Immature natural killer cell (primary cell): ENCODE measurements around the gene PNMA3. TPM values are rescaled to one million over a fixed set of nuclear protein-coding genes. Genes with fewer than 3 reads are reported as not detected.
"Not testable (repeated sequence)": the region's sequence is repeated elsewhere in the genome, so short reads cannot be mapped to it uniquely, and the experiment has no call there.

Experiments used
- DNase-seq, 3 donors: peaks; one replicate each; pipeline ENCODE4 v3.0.0; 2022; ENCODE audit warnings: mixed read lengths in 1 of 3
- H3K27ac Mint-ChIP-seq, 6 donors: one replicate each; pipeline ENCODE4 v1.8.0; 2020; ENCODE audit warnings: mixed read lengths in 6 of 6, mild to moderate bottlenecking in 5 of 6, inconsistent platforms in 4 of 6, moderate library complexity in 3 of 6
- H3K27me3 Mint-ChIP-seq, 3 donors: one replicate each; pipeline ENCODE4 v1.8.0; 2020 to 2021; ENCODE audit warnings: low read depth in 3 of 3, mild to moderate bottlenecking in 3 of 3, mixed read lengths in 3 of 3, moderate library complexity in 3 of 3, inconsistent platforms in 1 of 3
- H3K36me3 Mint-ChIP-seq, 3 donors: one replicate each; pipeline ENCODE4 v1.8.0; 2020; ENCODE audit warnings: mixed read lengths in 3 of 3, inconsistent platforms in 2 of 3, mild to moderate bottlenecking in 2 of 3
- H3K4me1 Mint-ChIP-seq, 2 donors: one replicate each; pipeline ENCODE4 v1.8.0; 2020; ENCODE audit warnings: inconsistent platforms in 2 of 2, mild to moderate bottlenecking in 2 of 2, mixed read lengths in 2 of 2, moderate library complexity in 1 of 2
- H3K4me3 Mint-ChIP-seq, 5 donors: one replicate each; pipeline ENCODE4 v1.8.0; 2020; ENCODE audit warnings: mild to moderate bottlenecking in 5 of 5, mixed read lengths in 5 of 5, inconsistent platforms in 3 of 5, moderate library complexity in 3 of 5
- H3K9me3 Mint-ChIP-seq, 6 donors: one replicate each; pipeline ENCODE4 v1.8.0; 2020; ENCODE audit warnings: mild to moderate bottlenecking in 6 of 6, mixed read lengths in 6 of 6, inconsistent platforms in 4 of 6, moderate library complexity in 3 of 6
- polyA plus RNA-seq, 3 donors: library from polyadenylated mRNA; unstranded; fragments of 300-500 nt; fragmentation: Illumina TruSeq; gene quantifications; one replicate each; pipeline ENCODE4 v1.2.3, GENCODE V29; 2021

PNMA3 gene
- polyA plus RNA-seq, 3 donors from 2014 or later, result 0.13 TPM; not detected in 2

DNA sequence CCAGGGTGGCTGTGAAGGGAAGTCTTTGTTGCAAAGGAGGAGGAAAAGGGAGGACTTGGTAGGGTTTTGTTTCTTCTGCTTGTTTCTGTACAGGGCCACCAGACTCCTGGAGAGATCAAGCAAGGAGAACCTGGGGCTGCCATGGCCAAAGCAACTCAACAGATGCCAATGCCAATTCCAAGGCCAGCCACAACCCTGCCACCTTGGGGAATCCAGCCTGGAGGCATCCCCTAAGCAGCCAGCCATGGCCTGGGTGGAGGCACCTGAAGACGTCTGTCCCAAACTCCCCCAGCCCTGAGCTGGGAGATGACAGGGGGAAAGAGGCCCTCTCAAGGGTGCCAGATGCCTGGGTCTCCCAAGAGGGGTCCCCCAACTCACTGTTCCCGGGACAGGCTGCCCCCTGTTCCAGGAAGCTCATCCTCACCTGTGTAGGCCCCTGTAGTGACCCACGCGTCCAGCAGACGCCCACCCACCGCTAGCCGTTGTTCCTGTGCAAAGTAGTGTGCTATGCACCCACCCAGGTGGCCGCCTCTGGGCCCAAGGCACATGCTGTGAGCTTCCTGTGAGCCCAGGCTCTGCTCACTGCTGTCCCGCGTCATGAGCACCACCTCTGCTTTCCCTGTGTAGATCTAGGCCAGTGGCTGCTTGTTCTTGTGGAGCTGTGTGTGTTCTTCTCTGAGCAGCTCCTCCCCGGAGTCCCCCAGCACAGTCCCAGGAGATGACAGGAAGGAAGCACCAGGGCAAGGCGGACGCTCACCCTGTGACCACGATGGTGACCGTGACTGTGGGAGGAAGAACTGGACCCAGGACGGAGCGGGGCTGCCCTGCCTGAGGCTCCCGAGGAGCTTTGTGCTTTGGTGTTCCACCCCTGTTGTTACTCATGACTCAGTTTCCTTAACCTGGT, 3.2 kb downstream of the PNMA3 start:
- no peaks in the 10 kb centered on the region for H3K4me1 Mint-ChIP-seq
- no peak overlapping the region for H3K4me3 Mint-ChIP-seq
- no peaks in the 10 kb centered on the region for H3K36me3 Mint-ChIP-seq
- H3K27ac Mint-ChIP-seq, result no peak overlapping the region
- no peaks in the 10 kb centered on the region for H3K9me3 Mint-ChIP-seq
- peaks cover 0 to 3% (median 3%) of the 10 kb centered on the region in 3 donors for H3K27me3 Mint-ChIP-seq
- DNase-seq, result no peak

DNA sequence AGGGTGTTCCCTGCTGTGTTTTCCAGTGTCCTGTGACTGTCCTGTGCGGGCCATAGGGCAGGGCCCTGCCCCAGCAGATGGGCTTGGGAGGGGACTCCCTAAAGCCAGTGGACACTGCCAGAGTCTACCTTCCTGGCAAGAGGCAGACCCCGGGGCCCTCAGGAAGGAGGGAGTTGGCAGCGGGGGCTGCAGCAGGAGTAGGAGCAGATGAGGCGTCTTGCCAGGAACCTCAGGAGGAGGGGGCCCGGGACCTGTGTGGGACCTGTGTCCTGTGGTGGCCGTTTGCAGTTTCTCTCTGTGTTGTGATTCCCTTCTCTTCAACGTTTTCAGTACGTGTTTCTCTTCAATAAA, 3.8 kb downstream of the PNMA3 start:
- Mint-ChIP-seq H3K4me3 (no peak overlapping the region), H3K27me3 (peaks cover 0 to 3% (median 2%) of the 10 kb centered on the region in 3 donors), H3K36me3 (no peaks in the 10 kb centered on the region), H3K9me3 (no peaks in the 10 kb centered on the region), H3K27ac (no peak overlapping the region), H3K4me1 (no peaks in the 10 kb centered on the region)
- no peak for DNase-seq

DNA sequence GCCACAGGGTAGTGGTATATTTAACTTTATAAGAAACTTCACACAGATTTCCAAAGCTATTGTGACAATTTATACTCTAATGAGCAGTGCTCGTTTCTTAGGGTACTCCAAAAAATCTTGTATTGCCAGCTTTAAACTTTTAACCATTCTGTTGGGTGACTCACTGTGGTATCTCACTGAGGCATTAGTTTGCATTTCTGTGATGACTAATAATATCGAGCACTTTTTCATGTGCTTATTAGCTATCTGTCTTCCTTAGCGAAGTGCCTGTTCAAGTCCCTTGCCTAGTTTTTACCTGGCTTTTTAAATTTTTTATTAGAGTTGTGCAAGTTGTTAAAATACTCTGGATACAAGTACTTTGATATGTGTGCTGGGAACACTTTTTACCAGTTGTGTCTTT, 5.5 kb downstream of the PNMA3 start:
- Mint-ChIP-seq H3K9me3 (no peaks in the 10 kb centered on the region), H3K36me3 (no peaks in the 10 kb centered on the region), H3K27me3 (peaks cover 0 to 2% (median 0%) of the 10 kb centered on the region in 3 donors), H3K4me3 (no peak overlapping the region), H3K4me1 (no peaks in the 10 kb centered on the region), H3K27ac (no peak overlapping the region)
- DNase-seq, result no peak

DNA sequence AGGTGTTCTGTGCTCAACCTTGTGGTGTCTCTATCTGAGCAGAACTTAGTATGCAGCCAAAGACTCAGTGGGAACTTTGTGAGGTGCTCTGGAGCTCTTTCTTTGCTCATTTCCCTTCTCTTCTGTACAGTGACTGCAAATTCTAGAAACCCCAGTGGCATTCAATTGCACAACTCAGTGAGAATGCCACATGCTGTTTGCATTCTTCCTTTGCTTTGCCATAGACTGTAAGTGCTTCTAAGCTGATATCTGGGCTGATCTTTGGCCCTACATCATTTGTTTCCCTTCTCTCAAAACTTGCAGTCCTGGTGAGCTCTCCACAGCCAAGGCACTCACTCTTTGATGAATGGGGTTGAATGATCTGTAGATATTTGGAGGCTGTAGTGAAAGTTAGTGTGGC, 7.0 kb downstream of the PNMA3 start:
- no peaks in the 10 kb centered on the region for H3K4me1 Mint-ChIP-seq
- no peaks in the 10 kb centered on the region for H3K9me3 Mint-ChIP-seq
- H3K4me3 Mint-ChIP-seq, result no peak overlapping the region
- H3K27ac Mint-ChIP-seq, result no peak overlapping the region
- H3K27me3 Mint-ChIP-seq, result peaks cover 0 to 2% (median 0%) of the 10 kb centered on the region in 3 donors
- no peaks in the 10 kb centered on the region for H3K36me3 Mint-ChIP-seq
- DNase-seq, result no peak

DNA sequence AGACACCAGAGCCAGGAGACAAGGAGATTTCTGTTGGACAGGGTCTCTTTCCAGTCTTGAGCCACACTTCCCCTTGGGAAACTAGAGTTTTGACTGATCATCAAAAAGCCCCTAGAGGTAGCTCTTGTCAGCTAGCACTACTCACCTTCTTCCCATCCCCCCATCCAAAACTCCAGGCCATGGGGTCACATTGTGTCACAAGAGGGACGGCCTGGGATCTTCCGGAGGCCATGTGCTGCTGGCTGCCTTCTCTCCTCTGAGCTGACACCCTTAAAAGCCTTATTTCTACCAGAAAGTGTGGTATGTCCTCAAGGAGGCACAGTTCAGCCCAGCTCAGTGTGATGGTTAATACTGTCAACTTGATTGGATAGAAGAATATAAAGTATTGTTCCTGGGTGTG, 7.8 kb downstream of the PNMA3 start:
- Mint-ChIP-seq H3K9me3 (no peaks in the 10 kb centered on the region), H3K36me3 (no peaks in the 10 kb centered on the region), H3K27ac (no peak overlapping the region), H3K4me1 (no peaks in the 10 kb centered on the region), H3K27me3 (peaks cover 0 to 2% (median 0%) of the 10 kb centered on the region in 3 donors), H3K4me3 (no peak overlapping the region)
- DNase-seq, result no peak

DNA sequence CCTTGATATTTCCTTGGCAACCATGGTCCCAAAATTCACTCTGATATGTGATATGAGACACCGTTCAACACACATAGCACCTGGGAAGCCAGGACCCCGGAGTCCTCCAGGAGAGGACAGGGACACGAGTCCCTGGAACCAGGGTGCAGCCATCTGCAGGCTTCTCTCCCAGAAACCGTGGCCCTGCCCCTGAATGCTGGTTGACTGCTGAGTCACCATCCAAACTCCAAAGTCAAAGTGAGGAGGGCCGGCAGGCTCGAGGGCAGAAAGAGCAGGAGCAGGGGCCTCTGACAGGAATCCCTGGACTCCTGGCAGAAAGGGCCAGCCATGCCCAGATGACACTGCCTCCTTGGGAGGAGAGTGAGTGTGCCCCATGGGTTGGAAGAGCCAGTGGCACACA, 9.1 kb downstream of the PNMA3 start:
- no peaks in the 10 kb centered on the region for H3K9me3 Mint-ChIP-seq
- H3K4me3 Mint-ChIP-seq, result no peak overlapping the region
- H3K36me3 Mint-ChIP-seq, result no peaks in the 10 kb centered on the region
- H3K4me1 Mint-ChIP-seq, result no peaks in the 10 kb centered on the region
- H3K27me3 Mint-ChIP-seq, result peaks cover 0 to 2% (median 0%) of the 10 kb centered on the region in 3 donors
- no peak for DNase-seq
- H3K27ac Mint-ChIP-seq, result no peak overlapping the region

DNA sequence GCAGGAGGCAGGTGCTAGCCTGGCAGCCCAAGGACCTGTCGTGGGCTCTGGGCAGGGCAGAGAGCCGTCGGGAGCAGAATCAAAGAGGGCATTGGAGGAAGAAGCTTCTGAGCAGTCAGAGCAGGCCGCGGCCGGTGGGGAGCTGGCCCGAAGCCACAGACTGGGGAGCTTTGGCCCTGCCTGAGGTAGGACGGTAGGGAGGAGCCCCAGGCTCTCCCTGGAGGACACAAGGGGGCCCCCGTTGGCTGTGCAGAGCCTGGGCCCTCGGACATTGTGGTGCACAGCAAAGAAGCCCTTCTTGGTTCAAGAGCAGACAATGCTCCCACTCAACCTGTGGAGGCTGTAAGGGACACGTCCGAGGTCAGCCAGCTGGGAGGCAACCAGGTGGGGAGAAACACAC, 10.1 kb downstream of the PNMA3 start:
- not testable (repeated sequence) for DNase-seq, H3K4me3 Mint-ChIP-seq, H3K27ac Mint-ChIP-seq, H3K27me3 Mint-ChIP-seq, H3K9me3 Mint-ChIP-seq, H3K4me1 Mint-ChIP-seq, H3K36me3 Mint-ChIP-seq

DNA sequence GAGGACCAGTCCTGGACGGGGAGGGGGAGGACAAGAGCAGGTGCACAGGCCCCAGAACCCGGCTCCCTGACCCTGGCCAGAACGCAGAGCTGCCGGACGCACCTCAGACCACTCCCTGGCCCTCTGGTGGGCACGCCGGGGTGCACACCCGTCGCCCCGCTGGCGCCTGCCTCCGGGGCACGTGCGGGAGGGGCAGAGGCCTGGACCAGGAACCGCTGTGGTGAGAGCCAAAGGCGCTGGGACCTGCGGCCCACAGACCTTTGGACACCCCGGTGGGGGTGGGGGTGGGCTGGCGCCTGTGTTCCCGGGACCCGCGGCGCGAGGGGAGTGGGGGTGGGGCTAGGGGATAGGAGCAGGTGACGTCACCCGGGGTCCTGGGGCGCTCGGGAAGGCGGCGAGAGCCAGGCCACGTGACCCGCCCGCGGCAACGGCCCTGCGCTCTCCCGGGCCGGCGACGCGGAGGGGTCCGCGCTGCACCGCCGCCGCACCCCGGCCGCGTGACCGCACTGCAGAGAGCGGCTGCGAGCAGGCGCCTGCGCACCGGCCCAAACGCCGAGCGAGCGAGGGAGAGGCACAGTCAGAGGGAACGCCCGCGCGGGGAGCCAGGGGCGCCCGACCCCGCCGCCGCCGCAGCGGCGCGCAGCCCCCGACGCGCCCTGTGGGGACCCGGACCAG, 15.8 kb downstream of the PNMA3 start, which contains the start of gene PNMA6A:
PNMA6A (plus strand) TSS at position 546 of the 675 bp plus-strand sequence. CDS start 609 bp downstream, outside the sequence.
- not testable (repeated sequence) for DNase-seq, H3K27me3 Mint-ChIP-seq, H3K9me3 Mint-ChIP-seq, H3K4me1 Mint-ChIP-seq, H3K36me3 Mint-ChIP-seq, H3K4me3 Mint-ChIP-seq, H3K27ac Mint-ChIP-seq

DNA sequence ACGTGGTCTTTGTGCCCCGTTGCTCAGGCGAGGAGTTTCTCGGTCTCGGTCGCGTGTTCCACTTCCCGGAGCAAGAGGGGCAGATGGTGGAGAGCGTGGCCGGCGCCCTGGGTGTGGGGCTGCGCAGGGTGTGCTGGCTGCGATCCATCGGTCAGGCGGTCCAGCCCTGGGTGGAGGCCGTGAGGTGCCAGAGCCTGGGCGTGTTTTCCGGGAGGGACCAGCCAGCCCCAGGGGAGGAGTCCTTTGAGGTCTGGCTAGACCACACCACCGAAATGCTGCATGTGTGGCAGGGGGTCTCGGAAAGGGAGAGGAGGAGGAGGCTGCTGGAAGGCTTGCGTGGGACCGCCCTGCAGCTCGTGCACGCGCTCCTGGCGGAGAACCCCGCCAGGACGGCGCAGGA, 17.1 kb downstream of the PNMA3 start:
- not testable (repeated sequence) for DNase-seq, H3K4me3 Mint-ChIP-seq, H3K9me3 Mint-ChIP-seq, H3K27me3 Mint-ChIP-seq, H3K27ac Mint-ChIP-seq, H3K4me1 Mint-ChIP-seq, H3K36me3 Mint-ChIP-seq

DNA sequence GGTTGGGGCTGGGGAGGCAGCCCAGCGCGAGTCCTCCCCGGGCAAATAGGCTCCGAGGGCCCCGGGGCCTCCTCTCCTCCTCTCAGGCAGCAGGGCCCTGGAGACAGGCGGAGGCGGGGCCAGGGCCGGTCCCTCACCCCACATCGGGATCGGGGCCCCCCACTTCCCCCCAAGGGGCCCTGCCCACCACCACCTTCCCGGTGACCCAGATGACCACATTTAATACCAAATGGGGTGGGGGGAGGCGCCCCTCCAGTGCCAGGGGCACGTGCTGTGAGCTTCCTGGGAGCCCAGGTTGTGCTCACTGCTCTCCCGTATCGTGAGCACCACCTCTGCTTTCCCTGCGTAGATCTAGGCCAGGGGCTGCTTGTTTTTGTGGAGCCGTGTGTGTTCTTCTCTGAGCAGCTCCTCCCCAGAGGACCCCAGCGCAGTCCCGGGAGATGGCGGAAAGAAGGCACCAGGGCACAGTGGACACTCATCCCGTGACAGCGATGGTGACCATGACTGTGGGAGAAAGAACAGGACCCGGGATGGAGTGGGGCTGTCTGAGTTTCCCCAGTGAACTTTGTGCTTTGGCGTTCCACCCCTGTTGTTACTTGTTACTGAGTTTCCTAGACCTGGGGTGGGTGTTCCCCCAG, 18.1 kb downstream of the PNMA3 start:
- DNase-seq, result no peak
- Mint-ChIP-seq H3K9me3 (no peaks in the 10 kb centered on the region), H3K27me3 (peaks cover 0 to 3% (median 0%) of the 10 kb centered on the region in 3 donors), H3K27ac (no peak overlapping the region), H3K4me3 (no peak overlapping the region), H3K4me1 (no peaks in the 10 kb centered on the region), H3K36me3 (no peaks in the 10 kb centered on the region)

DNA sequence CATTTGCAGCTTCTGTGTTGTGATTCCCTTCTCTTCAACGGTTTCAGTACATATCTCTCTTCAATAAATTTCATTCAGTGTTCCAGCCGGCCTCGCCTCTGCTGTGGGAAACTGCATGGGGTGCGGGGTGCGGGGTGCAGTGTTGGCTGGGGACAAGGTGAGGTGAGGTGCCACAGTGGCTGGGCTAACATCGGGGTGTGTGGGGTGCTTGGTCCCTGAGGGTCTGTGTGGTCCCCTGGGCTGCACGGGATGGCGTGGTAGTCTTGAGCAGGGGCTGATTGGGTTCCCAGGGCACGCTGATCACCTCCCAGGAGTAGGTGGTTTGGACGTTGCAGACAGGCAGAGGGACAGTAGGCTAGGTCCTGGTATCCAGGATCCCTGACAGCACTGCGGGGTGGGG, 18.7 kb downstream of the PNMA3 start:
- H3K4me3 Mint-ChIP-seq, result no peak overlapping the region
- no peaks in the 10 kb centered on the region for H3K9me3 Mint-ChIP-seq
- no peaks in the 10 kb centered on the region for H3K4me1 Mint-ChIP-seq
- peaks cover 0 to 3% (median 0%) of the 10 kb centered on the region in 3 donors for H3K27me3 Mint-ChIP-seq
- DNase-seq, result no peak
- no peaks in the 10 kb centered on the region for H3K36me3 Mint-ChIP-seq
- H3K27ac Mint-ChIP-seq, result no peak overlapping the region

DNA sequence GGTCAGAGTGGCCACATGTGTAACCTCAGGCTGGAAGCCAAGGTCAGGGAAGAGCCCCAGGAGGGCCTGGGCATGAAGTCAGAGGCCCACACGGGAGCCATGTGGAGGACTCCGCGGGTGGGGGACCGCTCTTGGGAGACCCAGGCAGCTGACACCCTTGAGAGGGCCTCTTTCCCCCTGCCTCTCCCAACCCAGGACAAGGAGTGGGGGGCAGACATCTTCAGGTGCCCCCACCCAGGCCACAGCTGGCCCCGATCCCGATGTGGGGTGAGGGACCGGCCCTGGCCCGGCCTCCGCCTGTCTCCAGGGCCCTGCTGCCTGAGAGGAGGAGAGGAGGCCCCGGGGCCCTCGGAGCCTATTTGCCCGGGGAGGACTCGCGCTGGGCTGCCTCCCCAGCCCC, 19.1 kb downstream of the PNMA3 start:
- no peaks in the 10 kb centered on the region for H3K4me1 Mint-ChIP-seq
- H3K9me3 Mint-ChIP-seq, result no peaks in the 10 kb centered on the region
- no peak for DNase-seq
- no peak overlapping the region for H3K27ac Mint-ChIP-seq
- no peak overlapping the region for H3K4me3 Mint-ChIP-seq
- H3K36me3 Mint-ChIP-seq, result no peaks in the 10 kb centered on the region
- H3K27me3 Mint-ChIP-seq, result peaks cover 0 to 3% (median 0%) of the 10 kb centered on the region in 3 donors

DNA sequence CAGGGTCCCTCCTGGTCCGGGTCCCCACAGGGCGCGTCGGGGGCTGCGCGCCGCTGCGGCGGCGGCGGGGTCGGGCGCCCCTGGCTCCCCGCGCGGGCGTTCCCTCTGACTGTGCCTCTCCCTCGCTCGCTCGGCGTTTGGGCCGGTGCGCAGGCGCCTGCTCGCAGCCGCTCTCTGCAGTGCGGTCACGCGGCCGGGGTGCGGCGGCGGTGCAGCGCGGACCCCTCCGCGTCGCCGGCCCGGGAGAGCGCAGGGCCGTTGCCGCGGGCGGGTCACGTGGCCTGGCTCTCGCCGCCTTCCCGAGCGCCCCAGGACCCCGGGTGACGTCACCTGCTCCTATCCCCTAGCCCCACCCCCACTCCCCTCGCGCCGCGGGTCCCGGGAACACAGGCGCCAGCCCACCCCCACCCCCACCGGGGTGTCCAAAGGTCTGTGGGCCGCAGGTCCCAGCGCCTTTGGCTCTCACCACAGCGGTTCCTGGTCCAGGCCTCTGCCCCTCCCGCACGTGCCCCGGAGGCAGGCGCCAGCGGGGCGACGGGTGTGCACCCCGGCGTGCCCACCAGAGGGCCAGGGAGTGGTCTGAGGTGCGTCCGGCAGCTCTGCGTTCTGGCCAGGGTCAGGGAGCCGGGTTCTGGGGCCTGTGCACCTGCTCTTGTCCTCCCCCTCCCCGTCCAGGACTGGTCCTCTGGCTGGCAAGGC, 21.3 kb downstream of the PNMA3 start:
- H3K4me1 Mint-ChIP-seq, DNase-seq, H3K9me3 Mint-ChIP-seq, H3K36me3 Mint-ChIP-seq, H3K27ac Mint-ChIP-seq, H3K4me3 Mint-ChIP-seq, H3K27me3 Mint-ChIP-seq: not testable (repeated sequence)
